Uterus (tissue), 2 donors: ENCODE results near the gene RHOA.

Experiments used
- POLR2A ChIP-seq, 2 donors: fragments of 450-650 bp; IDR thresholded peaks; one replicate each; pipeline ENCODE4 v1.6.1; 2016; ENCODE audit warnings: antibody characterized with exemption in 2 of 2, mild to moderate bottlenecking in 1 of 2, moderate library complexity in 1 of 2
- TF ChIP-seq, protein P1 (sequence below), 4 experiments: fragments of 200-600 bp in 2 of 4; fragments of 450-650 bp in 2 of 4; sonication (generic) in 2 of 4; IDR thresholded peaks; one replicate each; pipeline ENCODE4 v1.5.1; 2016 to 2019; ENCODE audit warnings: antibody characterized with exemption in 4 of 4, mild to moderate bottlenecking in 2 of 4, moderate library complexity in 1 of 4

DNA sequence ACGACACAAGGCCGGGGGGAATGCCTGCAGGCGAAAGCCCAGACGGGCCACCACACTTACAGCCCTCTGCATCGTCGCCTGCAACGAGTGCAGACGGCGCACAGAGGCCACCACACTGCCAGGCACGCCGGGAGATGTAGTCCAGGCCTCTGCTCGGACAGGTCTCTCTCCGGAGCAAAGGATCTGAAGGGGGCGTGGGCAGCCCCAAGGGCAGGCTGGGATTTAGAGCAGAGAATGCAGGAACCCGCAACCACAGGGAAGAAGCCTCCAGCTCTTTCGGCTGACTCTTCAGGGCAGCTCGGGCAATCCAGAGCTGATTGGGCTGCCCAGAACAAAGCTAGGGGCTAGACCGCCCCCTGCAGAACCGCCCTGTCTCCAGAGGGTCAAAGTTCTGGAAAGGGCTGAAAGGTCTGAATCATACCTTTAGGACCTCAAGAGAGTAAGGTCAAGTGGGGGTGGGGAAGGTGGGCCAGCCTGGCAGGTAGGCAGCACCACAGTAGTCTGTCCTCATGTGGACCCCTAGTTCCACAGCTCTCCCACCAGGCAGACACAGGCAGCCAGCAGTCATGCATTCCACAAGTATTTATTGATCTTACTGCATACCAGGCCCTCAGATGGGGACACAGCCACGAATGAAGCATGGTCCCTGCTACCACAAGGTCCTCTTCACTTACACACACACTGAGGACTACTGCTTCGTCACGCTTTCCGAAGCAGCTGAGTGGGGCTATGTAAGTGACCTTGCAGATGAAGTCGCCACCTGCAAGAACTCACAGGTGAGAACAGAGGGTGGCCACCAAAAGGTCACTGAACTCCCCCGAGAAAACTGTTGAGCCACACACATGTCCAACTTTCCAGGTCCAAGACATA, 10.8 kb upstream of the RHOA start, which contains the start of gene AMT:
- TF ChIP-seq, protein P1, sequence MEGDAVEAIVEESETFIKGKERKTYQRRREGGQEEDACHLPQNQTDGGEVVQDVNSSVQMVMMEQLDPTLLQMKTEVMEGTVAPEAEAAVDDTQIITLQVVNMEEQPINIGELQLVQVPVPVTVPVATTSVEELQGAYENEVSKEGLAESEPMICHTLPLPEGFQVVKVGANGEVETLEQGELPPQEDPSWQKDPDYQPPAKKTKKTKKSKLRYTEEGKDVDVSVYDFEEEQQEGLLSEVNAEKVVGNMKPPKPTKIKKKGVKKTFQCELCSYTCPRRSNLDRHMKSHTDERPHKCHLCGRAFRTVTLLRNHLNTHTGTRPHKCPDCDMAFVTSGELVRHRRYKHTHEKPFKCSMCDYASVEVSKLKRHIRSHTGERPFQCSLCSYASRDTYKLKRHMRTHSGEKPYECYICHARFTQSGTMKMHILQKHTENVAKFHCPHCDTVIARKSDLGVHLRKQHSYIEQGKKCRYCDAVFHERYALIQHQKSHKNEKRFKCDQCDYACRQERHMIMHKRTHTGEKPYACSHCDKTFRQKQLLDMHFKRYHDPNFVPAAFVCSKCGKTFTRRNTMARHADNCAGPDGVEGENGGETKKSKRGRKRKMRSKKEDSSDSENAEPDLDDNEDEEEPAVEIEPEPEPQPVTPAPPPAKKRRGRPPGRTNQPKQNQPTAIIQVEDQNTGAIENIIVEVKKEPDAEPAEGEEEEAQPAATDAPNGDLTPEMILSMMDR (IDR thresholded peaks at IDR 0.05), result no peak
- TF ChIP-seq POLR2A (IDR thresholded peaks at IDR 0.05), result no peak
